ENCODE results near the gene PTPN1. TPM values are rescaled to one million over a fixed set of nuclear protein-coding genes. Genes with fewer than 3 reads are reported as not detected.

The PTPN1 gene
- total and polyA plus RNA-seq, 2 experiments from 2014 or later = 19.4 to 29.4 TPM

DNA sequence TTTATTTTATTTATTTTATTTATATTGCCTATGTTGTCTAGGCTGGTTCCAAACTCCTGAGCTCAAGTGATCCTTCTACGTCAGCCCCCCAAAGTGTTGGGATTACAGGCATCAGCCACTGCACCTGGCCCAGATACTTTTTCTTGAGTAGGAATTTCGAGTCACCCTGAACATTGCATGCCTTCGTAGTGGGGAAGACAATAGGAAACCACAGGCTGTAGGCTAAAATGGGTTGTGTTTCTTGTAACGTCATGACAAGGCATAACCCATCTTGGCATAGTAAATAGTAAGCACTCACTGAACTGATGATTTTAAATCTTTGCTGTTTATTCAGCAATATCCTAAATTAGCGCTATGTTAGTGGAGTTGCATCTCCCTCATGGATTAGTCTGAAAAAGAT lies 34.9 kb downstream of the PTPN1 start:
- Histone ChIP-seq H3K27me3 (no peaks in the 10 kb centered on the region), H3K27ac (no peak overlapping the region), H3K4me1 (ENCODE audit: low read depth) (peaks cover 14% of the 10 kb centered on the region), H3K36me3 (no peaks in the 10 kb centered on the region), H3K4me3 (no peak overlapping the region), H3K9me3 (ENCODE audit: low read depth) (no peaks in the 10 kb centered on the region)
- TF ChIP-seq, protein P1, sequence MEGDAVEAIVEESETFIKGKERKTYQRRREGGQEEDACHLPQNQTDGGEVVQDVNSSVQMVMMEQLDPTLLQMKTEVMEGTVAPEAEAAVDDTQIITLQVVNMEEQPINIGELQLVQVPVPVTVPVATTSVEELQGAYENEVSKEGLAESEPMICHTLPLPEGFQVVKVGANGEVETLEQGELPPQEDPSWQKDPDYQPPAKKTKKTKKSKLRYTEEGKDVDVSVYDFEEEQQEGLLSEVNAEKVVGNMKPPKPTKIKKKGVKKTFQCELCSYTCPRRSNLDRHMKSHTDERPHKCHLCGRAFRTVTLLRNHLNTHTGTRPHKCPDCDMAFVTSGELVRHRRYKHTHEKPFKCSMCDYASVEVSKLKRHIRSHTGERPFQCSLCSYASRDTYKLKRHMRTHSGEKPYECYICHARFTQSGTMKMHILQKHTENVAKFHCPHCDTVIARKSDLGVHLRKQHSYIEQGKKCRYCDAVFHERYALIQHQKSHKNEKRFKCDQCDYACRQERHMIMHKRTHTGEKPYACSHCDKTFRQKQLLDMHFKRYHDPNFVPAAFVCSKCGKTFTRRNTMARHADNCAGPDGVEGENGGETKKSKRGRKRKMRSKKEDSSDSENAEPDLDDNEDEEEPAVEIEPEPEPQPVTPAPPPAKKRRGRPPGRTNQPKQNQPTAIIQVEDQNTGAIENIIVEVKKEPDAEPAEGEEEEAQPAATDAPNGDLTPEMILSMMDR (IDR thresholded peaks at IDR 0.05; ENCODE audit: low read depth, low read length) = no peak
- no peak for DNase-seq (ENCODE audit: low read depth in 1 of 2, low spot score in 1 of 2)

DNA sequence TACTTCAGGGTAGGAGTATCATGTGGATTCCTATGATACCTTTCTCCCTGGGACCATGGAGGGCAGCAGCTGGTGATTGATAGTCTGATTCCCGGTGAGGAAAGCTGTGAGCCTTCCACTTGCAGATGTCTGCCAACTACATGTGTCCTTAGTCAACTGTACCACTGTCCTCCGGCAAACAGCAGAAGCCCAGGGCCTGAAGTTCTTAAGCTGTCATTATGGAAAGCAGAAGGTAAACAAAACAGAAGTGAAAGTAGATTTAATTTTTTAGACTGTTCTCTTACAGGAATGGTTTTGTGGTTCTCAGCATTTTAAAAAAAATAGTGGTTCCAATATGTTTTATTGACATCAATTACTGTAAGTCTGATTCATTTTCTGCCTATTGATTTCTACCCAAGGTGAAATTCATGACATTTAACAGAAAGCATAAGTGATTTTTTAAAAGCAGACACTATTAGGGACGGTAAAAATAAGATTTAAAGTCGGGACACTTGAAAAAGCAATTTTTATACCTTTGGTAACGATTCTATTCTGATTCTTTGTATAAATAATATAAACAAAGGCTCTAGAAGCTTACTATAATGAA lies 36.6 kb downstream of the PTPN1 start:
- TF ChIP-seq, protein P1 (IDR thresholded peaks at IDR 0.05; ENCODE audit: low read depth, low read length) = no peak
- no peak for DNase-seq (ENCODE audit: low read depth in 1 of 2, low spot score in 1 of 2)
- no peak overlapping the region for H3K4me3 ChIP-seq
- H3K27ac ChIP-seq = no peak overlapping the region
- H3K4me1 ChIP-seq (ENCODE audit: low read depth) = peaks cover 5% of the 10 kb centered on the region
- no peaks in the 10 kb centered on the region for H3K36me3 ChIP-seq
- no peaks in the 10 kb centered on the region for H3K9me3 ChIP-seq (ENCODE audit: low read depth)
- no peaks in the 10 kb centered on the region for H3K27me3 ChIP-seq

DNA sequence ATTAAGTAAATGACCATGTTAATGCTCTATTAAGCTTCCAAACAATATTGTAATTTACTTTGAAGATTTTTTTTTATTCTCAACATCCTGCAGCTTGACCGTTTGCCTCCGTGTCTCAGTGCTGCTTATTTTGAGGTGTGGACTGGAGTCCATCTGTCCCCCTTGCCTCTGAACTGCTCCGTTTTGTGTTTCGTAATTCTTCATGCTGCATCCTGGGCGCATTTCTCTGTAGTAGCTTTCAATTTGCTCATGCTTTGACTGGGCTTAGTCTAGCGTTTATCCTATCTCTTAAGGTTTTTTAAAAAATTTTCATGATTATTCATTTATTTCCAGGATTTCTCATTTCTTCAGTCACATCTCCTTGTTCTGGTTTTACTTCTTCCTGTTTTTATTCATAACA lies 37.8 kb downstream of the PTPN1 start:
- TF ChIP-seq, protein P1 (IDR thresholded peaks at IDR 0.05; ENCODE audit: low read depth, low read length) = no peak

DNA sequence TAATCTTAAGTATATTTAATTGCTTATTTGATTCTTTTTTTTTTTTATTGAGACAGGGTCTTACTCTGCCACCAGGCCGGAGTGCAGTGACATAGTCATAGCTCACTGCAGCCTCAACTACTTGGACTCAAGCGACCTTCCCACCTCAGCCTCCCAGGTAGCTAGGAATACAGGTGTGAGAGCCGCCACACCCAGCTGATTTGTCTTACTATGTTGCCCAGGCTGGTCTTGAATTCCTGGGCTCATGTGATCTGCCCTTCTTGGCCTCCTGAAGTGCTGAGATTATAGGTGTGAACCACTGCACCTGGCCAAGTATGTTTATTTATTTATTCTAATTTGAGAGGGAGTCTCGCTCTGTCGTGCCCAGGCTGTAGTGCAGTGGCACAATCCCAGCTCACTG lies 38.2 kb downstream of the PTPN1 start:
- Histone ChIP-seq H3K9me3 (ENCODE audit: low read depth) (no peaks in the 10 kb centered on the region), H3K36me3 (no peaks in the 10 kb centered on the region), H3K27ac (no peak overlapping the region), H3K27me3 (no peaks in the 10 kb centered on the region), H3K4me3 (no peak overlapping the region), H3K4me1 (ENCODE audit: low read depth) (peaks cover 5% of the 10 kb centered on the region)
- DNase-seq (ENCODE audit: low read depth in 1 of 2, low spot score in 1 of 2) = no peak
- TF ChIP-seq, protein P1 (IDR thresholded peaks at IDR 0.05; ENCODE audit: low read depth, low read length) = no peak

More for the DNA sequence above, 37.8 kb downstream of the PTPN1 start:
- Histone ChIP-seq H3K9me3 (ENCODE audit: low read depth) (no peaks in the 10 kb centered on the region), H3K4me1 (ENCODE audit: low read depth) (peaks cover 5% of the 10 kb centered on the region), H3K27me3 (no peaks in the 10 kb centered on the region), H3K4me3 (no peak overlapping the region), H3K36me3 (no peaks in the 10 kb centered on the region), H3K27ac (no peak overlapping the region)
- no peak for DNase-seq (ENCODE audit: low read depth in 1 of 2, low spot score in 1 of 2)

DNA sequence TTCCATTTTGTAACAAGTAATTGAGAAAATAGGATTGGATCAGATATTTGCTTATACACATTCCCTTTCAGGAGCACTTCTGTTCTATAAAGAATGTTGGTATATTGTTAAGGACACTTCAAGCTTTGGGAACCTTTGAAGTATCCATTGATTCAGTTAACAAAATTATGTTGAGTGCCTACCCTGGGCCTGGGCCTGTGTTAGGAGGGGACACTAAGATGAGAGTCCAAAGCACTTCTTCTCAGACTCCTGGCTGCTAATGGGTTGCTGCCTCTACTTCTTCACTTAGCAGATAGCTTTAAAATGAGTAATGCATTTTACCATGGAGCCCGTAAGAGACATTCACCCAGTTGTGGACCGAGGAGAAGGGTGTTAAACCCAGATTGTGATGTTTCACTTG lies 40.3 kb downstream of the PTPN1 start:
- Histone ChIP-seq H3K27me3 (no peaks in the 10 kb centered on the region), H3K9me3 (ENCODE audit: low read depth) (no peaks in the 10 kb centered on the region), H3K4me3 (no peak overlapping the region), H3K27ac (no peak overlapping the region), H3K4me1 (ENCODE audit: low read depth) (peaks cover 5% of the 10 kb centered on the region), H3K36me3 (no peaks in the 10 kb centered on the region)
- TF ChIP-seq, protein P1 (IDR thresholded peaks at IDR 0.05; ENCODE audit: low read depth, low read length) = no peak
- no peak for DNase-seq (ENCODE audit: low read depth in 1 of 2, low spot score in 1 of 2)
